Measurements from ENCODE around the gene DKK3. TPM values are rescaled to one million over a fixed set of nuclear protein-coding genes. Genes with fewer than 3 reads are reported as not detected.

The DKK3 gene
- total RNA-seq, 1 donor = 72.4 TPM

- H3K27me3 ChIP-seq (ENCODE audit: insufficient read depth, low read length) = no peaks in the 10 kb centered on the region
- H3K9me3 ChIP-seq (ENCODE audit: low read depth, low read length) = no peaks in the 10 kb centered on the region
- DNase-seq (ENCODE audit: insufficient read length, low spot score, missing footprints) = no peak
- H3K79me2 ChIP-seq (ENCODE audit: insufficient read depth, low read length) = no peaks in the 10 kb centered on the region
- peaks cover 7% of the 10 kb centered on the region for H3K4me1 ChIP-seq (ENCODE audit: insufficient read depth, low read length)
- TF ChIP-seq CTCF (IDR thresholded peaks at IDR 0.05; ENCODE audit: extremely low read depth, low read depth, low read length) = no peak
- no peaks in the 10 kb centered on the region for H4K20me1 ChIP-seq (ENCODE audit: insufficient read depth, low read length)
- no peak overlapping the region for H2AFZ ChIP-seq (ENCODE audit: low read length)
- H3K4me3 ChIP-seq (ENCODE audit: insufficient read depth, low read length) = no peak overlapping the region
- no peaks in the 10 kb centered on the region for H3K36me3 ChIP-seq (ENCODE audit: insufficient read depth, low read length)
- no peak overlapping the region for H3K4me2 ChIP-seq (ENCODE audit: insufficient read depth, low read length)
- no peak overlapping the region for H3K27ac ChIP-seq (ENCODE audit: low read depth, low read length)
These were observed 21.4 kb upstream of the DKK3 start for GRCh38 chr11:12029738-12030363.

DNA sequence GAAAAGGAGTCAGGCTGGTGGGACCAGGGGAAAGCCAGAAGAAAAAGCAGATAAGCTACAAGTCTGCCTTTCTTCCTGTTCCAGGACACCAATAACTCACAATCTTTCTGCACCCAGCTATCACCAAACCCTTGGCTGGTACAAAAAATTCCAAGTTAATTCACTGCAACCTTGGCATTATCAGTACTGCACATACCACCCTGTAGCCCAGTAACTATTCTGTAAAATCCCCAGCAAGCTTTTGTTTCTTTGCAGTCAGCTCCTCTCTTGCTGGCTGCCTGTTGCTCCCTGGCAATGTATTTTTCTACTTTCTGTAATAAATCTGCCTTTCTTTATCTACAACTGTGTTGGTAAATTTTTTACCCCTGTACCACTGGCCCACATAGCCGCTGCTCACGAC is 20.7 kb upstream of the DKK3 start:
- no peaks in the 10 kb centered on the region for H3K9me3 ChIP-seq (ENCODE audit: low read depth, low read length)
- no peak overlapping the region for H3K4me3 ChIP-seq (ENCODE audit: insufficient read depth, low read length)
- H3K4me1 ChIP-seq (ENCODE audit: insufficient read depth, low read length) = peaks cover 7% of the 10 kb centered on the region
- no peak for DNase-seq (ENCODE audit: insufficient read length, low spot score, missing footprints)
- H3K79me2 ChIP-seq (ENCODE audit: insufficient read depth, low read length) = no peaks in the 10 kb centered on the region
- H2AFZ ChIP-seq (ENCODE audit: low read length) = no peak overlapping the region
- no peaks in the 10 kb centered on the region for H4K20me1 ChIP-seq (ENCODE audit: insufficient read depth, low read length)
- H3K27ac ChIP-seq (ENCODE audit: low read depth, low read length) = no peak overlapping the region
- no peaks in the 10 kb centered on the region for H3K36me3 ChIP-seq (ENCODE audit: insufficient read depth, low read length)
- TF ChIP-seq CTCF (IDR thresholded peaks at IDR 0.05; ENCODE audit: extremely low read depth, low read depth, low read length) = no peak
- H3K27me3 ChIP-seq (ENCODE audit: insufficient read depth, low read length) = no peaks in the 10 kb centered on the region
- no peak overlapping the region for H3K4me2 ChIP-seq (ENCODE audit: insufficient read depth, low read length)

DNA sequence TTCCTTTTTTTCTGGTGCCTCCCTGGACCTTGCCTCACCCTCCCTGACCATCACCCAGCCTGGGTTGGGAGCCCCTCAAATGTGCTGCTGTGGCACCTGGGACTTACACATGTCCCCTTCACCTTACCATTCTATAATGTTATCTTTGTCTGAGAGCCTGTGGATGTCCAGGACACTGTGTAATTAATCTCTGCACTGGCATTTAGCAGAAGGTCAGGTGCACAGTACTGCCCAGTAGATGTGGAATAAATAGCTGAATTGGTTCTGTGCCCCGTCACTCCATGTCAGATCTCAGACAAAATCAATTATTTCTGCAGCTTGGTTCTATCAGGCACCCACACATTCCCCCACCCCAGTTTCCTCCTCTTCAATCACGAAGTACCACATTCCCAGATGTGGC is 19.9 kb upstream of the DKK3 start:
- Histone ChIP-seq H3K4me2 (ENCODE audit: insufficient read depth, low read length) (no peak overlapping the region), H3K36me3 (ENCODE audit: insufficient read depth, low read length) (no peaks in the 10 kb centered on the region), H2AFZ (ENCODE audit: low read length) (no peak overlapping the region), H4K20me1 (ENCODE audit: insufficient read depth, low read length) (no peaks in the 10 kb centered on the region), H3K9me3 (ENCODE audit: low read depth, low read length) (no peaks in the 10 kb centered on the region), H3K27me3 (ENCODE audit: insufficient read depth, low read length) (no peaks in the 10 kb centered on the region), H3K4me1 (ENCODE audit: insufficient read depth, low read length) (peaks cover 7% of the 10 kb centered on the region), H3K27ac (ENCODE audit: low read depth, low read length) (no peak overlapping the region), H3K79me2 (ENCODE audit: insufficient read depth, low read length) (no peaks in the 10 kb centered on the region), H3K4me3 (ENCODE audit: insufficient read depth, low read length) (no peak overlapping the region)
- TF ChIP-seq CTCF (IDR thresholded peaks at IDR 0.05; ENCODE audit: extremely low read depth, low read depth, low read length) = no peak
- DNase-seq (ENCODE audit: insufficient read length, low spot score, missing footprints) = no peak

DNA sequence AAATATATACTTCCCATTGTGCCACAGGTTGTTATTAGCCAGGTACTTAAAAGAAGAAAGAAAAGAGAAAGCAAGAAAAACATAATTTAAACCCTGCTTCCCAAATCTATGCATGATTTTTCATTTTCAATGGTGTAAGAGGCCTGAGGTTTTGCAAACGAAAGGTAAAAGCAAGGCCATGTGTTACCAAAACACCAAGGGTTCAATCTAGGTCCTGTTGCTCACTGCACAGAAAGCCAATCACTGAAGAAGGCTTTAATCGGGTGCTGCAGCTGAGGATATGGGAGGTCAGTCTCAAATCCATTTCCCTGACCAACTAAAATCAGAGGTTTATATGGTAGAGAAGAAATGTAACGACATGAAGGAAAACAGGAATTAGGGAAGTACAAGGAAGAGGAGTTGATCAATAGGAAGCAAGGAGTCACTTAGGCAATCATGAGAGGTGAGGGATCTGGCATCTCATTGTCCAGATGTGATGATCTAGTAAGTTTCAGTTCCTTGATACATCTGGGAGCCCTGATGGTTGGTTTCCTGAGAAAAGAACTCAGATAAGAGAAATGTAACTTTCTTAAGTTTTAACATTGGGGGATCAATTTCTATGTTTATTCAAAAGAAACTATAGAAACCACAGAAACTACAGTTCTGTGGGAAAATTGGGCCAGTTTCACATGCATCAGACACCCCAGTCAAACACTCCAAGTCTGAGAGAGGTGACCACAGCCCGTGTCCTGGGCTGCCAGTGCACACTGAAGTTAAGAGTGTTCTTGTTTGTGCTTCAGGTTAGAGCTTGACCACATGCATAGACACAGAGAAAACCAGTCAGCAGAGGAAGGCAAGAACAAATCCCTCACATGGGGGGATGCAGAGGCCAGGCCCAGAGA is 18.1 kb upstream of the DKK3 start:
- no peaks in the 10 kb centered on the region for H3K27me3 ChIP-seq (ENCODE audit: insufficient read depth, low read length)
- no peaks in the 10 kb centered on the region for H3K36me3 ChIP-seq (ENCODE audit: insufficient read depth, low read length)
- TF ChIP-seq CTCF (IDR thresholded peaks at IDR 0.05; ENCODE audit: extremely low read depth, low read depth, low read length) = no peak
- no peak overlapping the region for H3K4me2 ChIP-seq (ENCODE audit: insufficient read depth, low read length)
- H2AFZ ChIP-seq (ENCODE audit: low read length) = no peak overlapping the region
- no peak overlapping the region for H3K4me3 ChIP-seq (ENCODE audit: insufficient read depth, low read length)
- no peaks in the 10 kb centered on the region for H3K79me2 ChIP-seq (ENCODE audit: insufficient read depth, low read length)
- peaks cover 7% of the 10 kb centered on the region for H3K4me1 ChIP-seq (ENCODE audit: insufficient read depth, low read length)
- H3K27ac ChIP-seq (ENCODE audit: low read depth, low read length) = no peak overlapping the region
- no peaks in the 10 kb centered on the region for H3K9me3 ChIP-seq (ENCODE audit: low read depth, low read length)
- no peaks in the 10 kb centered on the region for H4K20me1 ChIP-seq (ENCODE audit: insufficient read depth, low read length)
- DNase-seq (ENCODE audit: insufficient read length, low spot score, missing footprints) = no peak

All from osteoblast (primary cell).